K562 (cell line): Measurements from ENCODE around the gene AGPAT3. TPM values are rescaled to one million over a fixed set of nuclear protein-coding genes. Genes with fewer than 3 reads are reported as not detected.

Experiments
- BRCA1 ChIP-seq, 2 experiments: fragments of 450-650 bp in 1 of 2; sonication (generic) in 1 of 2; formaldehyde crosslinking in 1 of 2; IDR thresholded peaks; 2 replicates each; pipeline versions ENCODE4 v1.5.0 to v1.6.1; 2017 to 2020; ENCODE audit warnings: mild to moderate bottlenecking in 1 of 2, missing genetic modification reagents in 1 of 2
- BRF1 ChIP-seq: IDR thresholded peaks from 3 replicates; pipeline ENCODE4 v1.6.1; 2011; ENCODE audit warnings: borderline replicate concordance, mild to moderate bottlenecking; ENCODE audit not compliant: insufficient read length; ENCODE audit errors: extremely low read depth
- CEBPG ChIP-seq, 3 experiments: fragments of 200-800 bp in 1 of 3; sonication (Bioruptor generic) in 1 of 3; sonication (generic) in 1 of 3; formaldehyde crosslinking in 1 of 3; IDR thresholded peaks in 2 of 3; conservative IDR thresholded peaks in 1 of 3; 2 replicates each; pipeline versions ENCODE4 v1.6.1 to v1.8.0; 2016 to 2022; ENCODE audit warnings: missing compliant biosample characterization in 2 of 3, missing genetic modification characterization in 2 of 3, mild to moderate bottlenecking in 1 of 3, missing genetic modification reagents in 1 of 3
- CREB3 ChIP-seq: fragments of 450-650 bp; conservative IDR thresholded peaks from 2 replicates; pipeline ENCODE4 v1.6.1; 2016; ENCODE audit warnings: missing genetic modification characterization, low read depth, mild to moderate bottlenecking, missing compliant biosample characterization, moderate library complexity
- EP300 ChIP-seq: IDR thresholded peaks from 2 replicates; pipeline ENCODE4 v1.6.1; 2012; ENCODE audit warnings: low read length, improper control_type of control experiment
- EZH2 ChIP-seq: IDR thresholded peaks from 2 replicates; pipeline ENCODE4 v1.6.1; 2012; ENCODE audit warnings: low read depth, mild to moderate bottlenecking, inconsistent platforms, low read length, borderline replicate concordance
- HOXB6 ChIP-seq: fragments of 250-450 bp; sonication (Bioruptor Pico); IDR thresholded peaks from 2 replicates; pipeline ENCODE4 v1.5.1; 2022; ENCODE audit warnings: mild to moderate bottlenecking, borderline replicate concordance
- LARP7 ChIP-seq: fragments of 450-650 bp; IDR thresholded peaks from 2 replicates; pipeline ENCODE4 v1.6.1; 2016
- NFIC ChIP-seq: fragments of 450-650 bp; IDR thresholded peaks from 2 replicates; pipeline ENCODE4 v1.6.1; 2017; ENCODE audit warnings: mild to moderate bottlenecking, inconsistent platforms
- SMAD4 ChIP-seq: fragments of 250-450 bp; sonication (Bioruptor Pico); conservative IDR thresholded peaks from 2 replicates; pipeline ENCODE4 v1.8.0; 2021; ENCODE audit warnings: inconsistent platforms, mild to moderate bottlenecking, moderate library complexity
- SMC3 ChIP-seq: conservative IDR thresholded peaks from 2 replicates; pipeline ENCODE4 v1.6.1; 2011; ENCODE audit warnings: low read depth, low read length, improper control_type of control experiment; ENCODE audit not compliant: insufficient read depth
- SP2 ChIP-seq: IDR thresholded peaks from 2 replicates; pipeline ENCODE4 v1.6.1; 2011; ENCODE audit warnings: mild to moderate bottlenecking, low read depth, low read length, moderate library complexity; ENCODE audit not compliant: poor library complexity, severe bottlenecking; ENCODE audit errors: extremely low read depth
- TBP ChIP-seq: optimal IDR thresholded peaks from 2 replicates; pipeline ENCODE3; 2011; ENCODE audit warnings: low read depth, low read length, improper control_type of control experiment
- TEAD2 ChIP-seq: fragments of 450-650 bp; IDR thresholded peaks from 2 replicates; pipeline ENCODE4 v1.6.1; 2016; ENCODE audit warnings: missing genetic modification characterization, control low read depth, missing compliant biosample characterization
- U2AF1 ChIP-seq: fragments of 200-400 bp; formaldehyde crosslinking; optimal IDR thresholded peaks from 2 replicates; pipeline ENCODE3; 2017; ENCODE audit warnings: mild to moderate bottlenecking, low read depth, low read length, moderate library complexity
- ZBTB5 ChIP-seq: fragments of 450-650 bp; IDR thresholded peaks from 2 replicates; pipeline ENCODE4 v1.6.1; 2017; ENCODE audit warnings: antibody characterized with exemption
- ZHX1 ChIP-seq: fragments of 150-350 bp; conservative IDR thresholded peaks from 2 replicates; pipeline ENCODE4 v1.6.1; 2014; ENCODE audit warnings: low read length
- ZNF140 ChIP-seq: fragments of 250-450 bp; sonication (Bioruptor Pico); IDR thresholded peaks from 2 replicates; pipeline ENCODE4 v1.8.0; 2021; ENCODE audit warnings: moderate library complexity, mild to moderate bottlenecking, inconsistent platforms
- ZNF280A ChIP-seq: fragments of 450-650 bp; IDR thresholded peaks from 2 replicates; pipeline ENCODE4 v1.6.1; 2018; ENCODE audit warnings: mild to moderate bottlenecking, low read depth; ENCODE audit not compliant: partially characterized antibody
- ZNF76 ChIP-seq: fragments of 250-450 bp; sonication (Bioruptor Pico); IDR thresholded peaks from 2 replicates; pipeline ENCODE4 v1.4.0; 2020; ENCODE audit warnings: mild to moderate bottlenecking, moderate library complexity, borderline replicate concordance
- polyA plus RNA-seq, 8 experiments: library from polyadenylated mRNA; depleted of rRNA in 4 of 8; stranded (reverse) in 5 of 8; unstranded in 3 of 8; fragments of >200 nt; fragmentation: Nextera tagmentation in 2 of 8; fragmentation: Illumina TruSeq in 1 of 8; extraction: Ambion mirVana in 2 of 8; extraction: Trizol in 1 of 8; gene quantifications; 2 replicates each; pipeline versions ENCODE4 v1.2.1 to v1.2.3, GENCODE V29; 2011 to 2014; ENCODE audit warnings: inconsistent platforms in 1 of 8, missing spikeins in 1 of 8
- total RNA-seq, 7 experiments: library from RNA; depleted of rRNA in 6 of 7; stranded (reverse); fragments of >200 nt in 6 of 7; fragmentation: Illumina TruSeq in 2 of 7; extraction: Trizol in 2 of 7; gene quantifications; 2 replicates each; pipeline versions ENCODE4 v1.2.1 to v1.2.3, GENCODE V29; 2011 to 2021; ENCODE audit warnings: low replicate concordance in 1 of 7

Gene AGPAT3
- total and polyA plus RNA-seq, 9 of the 15 experiments (the other 6 are each of a cell fraction or from before 2014, with no cell fraction given), result 1.5 to 88.4 (median 35.7) TPM

GRCh38 chr21:43938751-43939442 is 73.9 kb downstream of the AGPAT3 start (continued):
- TF ChIP-seq CREB3 (tag) (0 out of 2 replicates have a peak, but pooled peaks have one; percentile 59), NFIC (no peak), HOXB6 (CRISPR knock-in tag) (no peak), EP300 (peak; percentile 73), SMAD4 (no peak; the same call in 1 of the 2 replicates), U2AF1 (no peak), BRCA1 (IDR thresholded peaks at IDR 0.05) (no peak), BRCA1 (CRISPR knock-in tag; IDR thresholded peaks at IDR 0.05) (no peak), ZBTB5 (no peak), ZNF76 (CRISPR knock-in tag) (no peak), TBP (peak; percentile 44), ZNF280A (no peak), LARP7 (no peak), ZNF140 (no peak), SMC3 (peak; percentile 96), CEBPG (CRISPR knock-in tag; IDR thresholded peaks at IDR 0.05) (0 out of 2 replicates have a peak, but pooled peaks have one; percentile 12), CEBPG (tag; conservative IDR thresholded peaks at IDR 0.05 in 1 of 2, IDR thresholded peaks at IDR 0.05 in 1 of 2) (no peak), TEAD2 (tag) (peak; percentile 37; the same call in 1 of the 2 replicates), SP2 (no peak), BRF1 (no peak), ZHX1 (0 out of 2 replicates have a peak, but pooled peaks have one; percentile 62), EZH2 (no peak)
